NCI-H2029 (cell line): ENCODE results near the gene PTPMT1.

ENCODE experiments used
- DNase-seq: peaks from one replicate; lab custom pipeline; 2025; lab: John Stamatoyannopoulos, UW

The PTPMT1 gene

DNA sequence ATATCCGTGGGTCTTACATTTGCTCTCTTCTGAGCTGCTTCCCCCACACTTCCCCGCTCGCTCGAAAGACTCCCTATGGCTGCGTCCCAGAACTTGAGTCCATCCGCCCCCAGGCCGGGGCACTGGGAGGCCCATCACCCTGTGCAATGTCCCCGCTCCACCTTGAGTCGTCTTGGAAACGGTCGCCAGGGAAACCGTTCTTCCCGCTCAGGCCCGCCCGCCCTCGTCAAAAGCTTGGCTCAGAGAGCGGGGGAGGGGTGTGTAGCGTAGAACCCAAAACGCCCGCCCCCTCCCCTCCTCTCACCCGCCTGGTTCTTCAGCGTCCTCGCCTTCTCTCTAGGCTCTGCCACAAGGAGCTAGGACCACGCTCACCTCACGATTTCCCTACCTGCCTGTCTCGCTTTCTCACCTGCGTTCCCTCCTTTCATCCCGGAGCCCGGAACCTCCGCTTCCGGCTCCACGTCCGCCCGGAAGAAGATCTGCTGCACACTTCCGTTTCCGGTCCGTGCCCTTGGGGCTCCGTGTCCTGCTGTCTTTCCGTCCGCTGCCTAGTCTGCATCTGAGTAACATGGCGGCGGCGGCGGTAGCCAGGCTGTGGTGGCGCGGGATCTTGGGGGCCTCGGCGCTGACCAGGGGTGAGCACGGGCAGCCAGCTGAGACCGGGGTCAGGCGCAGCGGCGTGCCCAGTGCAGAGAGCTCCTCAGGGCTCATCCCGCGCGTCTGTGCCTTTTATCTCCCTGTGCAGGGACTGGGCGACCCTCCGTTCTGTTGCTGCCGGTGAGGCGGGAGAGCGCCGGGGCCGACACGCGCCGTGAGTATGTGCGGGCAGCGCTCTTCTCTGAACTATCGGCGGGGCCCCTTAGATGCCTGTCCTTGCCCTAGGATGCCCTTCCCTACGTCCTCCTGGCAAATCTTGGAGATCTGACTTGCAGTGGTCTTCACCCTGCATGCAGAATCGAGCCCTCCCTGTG is 13.4 kb downstream of the PTPMT1 start, which contains the start of the genes KBTBD4 and NDUFS3:
TSS of gene KBTBD4 (minus strand) at position 447 of the 971 bp plus-strand sequence. CDS start at position 428, 19 bp downstream.
TSS of gene NDUFS3 (plus strand) at position 551 of the 971 bp plus-strand sequence. CDS start at position 569, 18 bp downstream.
- DNase-seq = peak; percentile 81

DNA sequence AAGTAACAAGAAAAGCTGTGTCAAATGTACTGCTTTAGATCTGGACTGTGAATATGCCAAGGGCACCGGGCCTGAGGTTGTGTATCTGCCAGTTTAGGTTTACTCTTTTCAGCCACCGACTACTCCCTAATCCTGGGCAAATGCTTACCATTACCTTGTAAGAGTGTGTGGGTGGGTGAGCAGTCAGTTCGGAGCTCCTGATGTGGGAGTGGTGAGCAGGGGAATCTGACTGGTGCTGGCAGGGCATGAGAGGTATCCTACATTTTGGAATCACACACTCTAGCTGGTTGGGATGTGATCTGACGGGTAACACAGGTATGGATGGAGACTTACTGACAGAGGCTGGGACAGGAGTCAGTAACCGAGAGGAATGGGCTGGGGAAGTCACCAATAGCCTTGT is 18.4 kb downstream of the PTPMT1 start:
- no peak for DNase-seq

DNA sequence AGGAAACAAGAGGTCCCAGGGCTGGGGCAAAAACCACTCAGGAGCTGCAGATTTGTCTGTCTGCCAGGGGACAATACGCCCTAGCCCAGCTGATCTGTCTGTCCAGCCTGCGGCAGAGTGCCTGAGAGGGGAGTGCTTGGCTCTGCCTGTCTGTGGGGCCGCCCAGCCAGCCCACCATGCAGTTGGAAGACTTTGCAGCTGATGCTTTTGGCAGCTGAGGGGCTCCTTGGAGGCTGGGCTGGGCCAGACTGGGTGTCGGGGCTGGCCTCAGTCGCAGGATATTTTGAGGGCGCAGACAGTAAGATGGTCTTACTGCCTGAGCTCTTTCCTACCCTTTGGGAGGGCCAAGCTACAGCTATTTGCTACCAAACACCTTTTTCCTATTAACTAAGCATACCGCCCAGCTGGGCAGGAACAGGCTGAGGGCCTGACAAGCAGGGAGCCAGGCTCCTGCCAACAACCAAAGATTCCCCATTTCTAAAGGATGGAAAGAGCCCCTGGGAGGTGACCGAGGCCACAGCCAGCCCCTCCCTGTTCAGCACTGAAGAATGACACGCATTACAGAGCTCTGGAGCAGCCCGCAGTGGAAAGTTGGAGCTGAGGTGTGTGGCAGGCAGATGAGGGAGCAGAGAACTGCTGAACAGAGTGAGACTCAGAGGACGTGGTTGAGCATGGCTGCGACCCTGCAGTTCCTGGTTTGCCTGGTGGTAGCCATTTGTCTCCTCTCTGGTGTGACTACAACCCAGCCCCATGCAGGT is 20.9 kb downstream of the PTPMT1 start, which contains the start of gene FAM180B:
TSS of gene FAM180B (plus strand) at position 581 of the 758 bp plus-strand sequence. CDS start at position 672, 91 bp downstream.
- DNase-seq = no peak

DNA sequence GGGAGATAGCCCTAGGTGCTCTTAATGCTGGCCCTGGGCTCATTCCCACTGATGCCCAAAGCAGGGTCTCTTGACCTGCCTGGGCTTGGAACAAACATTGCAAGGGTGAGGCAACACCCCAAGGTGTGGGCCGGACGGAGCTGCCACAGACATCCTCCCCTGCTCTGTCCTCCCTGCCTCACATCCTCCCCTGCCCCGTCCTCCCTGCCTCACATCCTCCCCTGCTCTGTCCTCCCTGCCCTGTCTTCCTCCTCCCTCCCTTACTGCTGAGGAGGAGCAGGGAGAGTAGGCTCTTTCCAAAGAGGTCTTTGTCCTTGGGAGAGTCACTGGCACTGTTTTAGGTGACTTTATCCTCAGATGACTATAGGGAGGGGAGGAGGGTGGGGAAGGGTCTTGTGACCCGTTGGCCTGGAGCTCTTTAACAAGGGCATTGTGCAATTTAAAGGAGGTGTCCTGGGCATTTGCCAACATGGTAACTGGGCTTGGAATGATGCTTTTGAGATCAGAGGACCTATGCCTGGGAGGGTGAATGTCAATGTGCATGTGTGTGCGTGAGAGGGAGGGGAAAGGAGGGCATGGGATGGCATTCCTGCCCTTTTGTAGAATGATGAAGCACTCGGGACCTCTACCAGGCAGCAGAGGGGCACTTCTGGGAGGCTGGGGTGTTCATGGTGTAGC is 21.8 kb downstream of the PTPMT1 start:
- DNase-seq = no peak

DNA sequence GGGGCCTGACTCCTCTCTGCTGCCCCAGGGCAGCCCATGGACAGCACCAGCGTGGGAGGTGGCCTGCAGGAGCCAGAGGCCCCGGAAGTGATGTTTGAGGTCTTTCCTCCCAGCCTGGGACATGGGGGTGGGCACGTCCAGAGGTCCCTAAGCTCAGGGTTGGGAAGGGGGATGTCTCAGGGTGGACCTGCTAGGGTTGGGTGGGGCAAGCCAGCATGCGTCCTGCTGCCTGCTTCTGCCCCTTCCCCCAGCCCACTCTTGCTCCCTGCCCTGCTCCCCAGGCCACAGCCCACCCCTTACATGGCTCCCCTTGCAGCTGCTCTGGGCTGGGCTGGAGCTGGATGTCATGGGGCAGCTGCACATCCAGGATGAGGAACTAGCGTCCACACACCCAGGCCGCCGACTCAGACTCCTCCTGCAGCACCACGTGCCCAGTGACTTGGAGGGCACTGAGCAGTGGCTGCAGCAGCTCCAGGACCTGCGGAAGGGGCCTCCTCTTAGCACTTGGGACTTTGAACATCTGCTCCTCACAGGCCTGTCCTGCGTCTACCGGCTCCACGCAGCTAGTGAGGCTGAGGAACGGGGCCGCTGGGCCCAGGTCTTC is 22.4 kb downstream of the PTPMT1 start:
- DNase-seq = no peak

DNA sequence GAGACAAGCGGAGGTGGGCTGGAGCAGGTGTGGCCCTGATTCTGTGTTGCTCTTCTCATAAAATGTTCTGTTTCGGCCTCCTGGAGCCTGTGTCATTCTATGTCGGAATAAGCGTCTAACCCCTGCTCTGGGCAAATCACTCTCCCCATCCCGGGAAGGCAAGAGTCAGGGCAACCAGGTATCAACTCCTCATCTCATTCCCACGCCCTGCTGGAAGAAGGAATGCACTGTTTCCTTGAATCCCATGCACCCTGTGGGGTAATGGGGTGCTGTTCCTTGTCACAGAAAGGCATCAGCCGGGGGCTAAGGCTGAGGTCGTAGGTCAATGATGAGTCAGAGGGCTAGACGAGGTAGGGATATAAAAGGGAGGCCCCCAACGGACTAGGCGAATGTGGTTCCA is 23.7 kb downstream of the PTPMT1 start:
- DNase-seq = no peak

DNA sequence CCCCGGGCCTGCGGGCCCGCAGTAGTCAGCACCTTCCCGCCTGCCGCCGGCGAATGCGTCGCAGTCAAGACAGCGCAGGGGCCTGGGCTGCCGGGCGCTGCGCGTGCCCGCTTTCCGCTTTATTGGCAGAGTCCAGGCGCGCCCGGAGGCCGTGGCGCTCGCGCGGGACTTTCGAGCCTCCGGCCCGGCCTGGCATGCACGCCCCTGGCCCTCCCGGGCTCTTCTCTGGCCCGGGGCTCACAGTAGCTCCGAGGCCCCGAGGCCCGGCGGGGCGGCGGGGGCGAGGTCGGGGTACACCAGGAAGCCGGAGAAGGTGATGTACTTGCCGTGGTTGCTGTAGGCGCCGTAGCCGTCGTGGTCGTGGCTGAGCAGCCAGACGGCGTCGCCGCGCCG is 24.2 kb downstream of the PTPMT1 start:
- DNase-seq = no peak

DNA sequence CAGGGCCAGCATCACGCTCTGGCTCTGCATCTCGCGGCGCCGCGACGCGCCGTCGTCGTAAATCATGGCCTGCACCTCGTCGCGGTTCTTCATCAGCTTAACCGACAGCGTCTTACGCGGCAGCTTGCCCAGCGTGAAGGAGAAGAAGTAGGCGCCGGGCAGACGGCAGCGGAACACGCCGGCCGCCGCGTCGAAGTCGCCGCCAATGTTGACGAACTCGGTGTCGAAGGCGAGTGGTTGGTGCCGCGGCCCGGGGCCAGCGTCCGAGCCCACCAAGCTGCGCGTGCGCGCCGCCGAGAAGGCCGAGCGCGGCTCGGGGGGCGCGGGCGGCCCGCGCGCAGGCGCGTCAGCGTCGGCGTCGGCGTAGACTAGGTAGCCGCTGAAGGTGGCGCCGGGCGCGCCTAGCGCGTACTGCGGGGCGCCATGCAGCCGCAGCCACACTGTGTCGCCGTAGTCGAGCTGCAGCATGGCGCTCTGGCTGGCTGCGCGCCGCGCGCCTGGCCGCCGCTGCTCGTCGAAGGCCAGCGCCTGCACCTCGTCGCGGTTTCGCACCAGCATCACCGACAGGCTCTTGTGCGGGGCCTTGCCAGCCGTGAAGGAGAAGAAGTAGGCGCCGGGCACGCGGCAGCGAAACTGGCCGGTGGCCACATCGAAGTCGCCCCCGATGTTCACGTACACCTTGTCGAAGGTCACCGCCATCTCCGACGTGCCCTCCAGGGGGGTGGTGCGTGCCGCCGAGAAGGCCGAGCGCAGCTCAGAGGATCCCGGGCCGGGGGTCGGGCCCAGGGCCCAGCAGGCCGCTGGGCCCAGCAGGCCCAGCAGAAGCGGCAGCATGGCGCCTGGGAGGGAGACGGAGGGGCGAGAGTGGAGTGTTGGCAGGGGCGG is 24.8 kb downstream of the PTPMT1 start:
- DNase-seq = no peak

DNA sequence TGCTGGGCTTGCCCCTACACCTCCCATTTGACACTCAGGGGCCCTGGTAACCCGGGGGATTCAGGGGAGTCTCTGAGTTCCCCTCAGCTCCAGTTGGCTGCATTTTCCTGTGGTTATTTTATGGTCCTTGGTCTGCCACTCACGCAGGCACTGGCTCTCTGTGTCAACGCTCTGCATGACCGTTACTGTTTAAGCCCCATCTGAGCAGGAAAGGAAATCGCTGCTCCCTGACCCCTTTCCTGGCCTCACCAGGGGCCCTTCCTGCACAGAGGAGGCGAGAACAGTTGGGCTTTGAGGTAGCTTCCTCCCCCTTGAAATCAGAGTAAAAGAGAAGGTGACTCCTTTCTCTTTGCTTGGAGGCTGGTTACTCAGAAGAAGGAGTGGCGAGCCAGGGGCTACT is 26.4 kb downstream of the PTPMT1 start:
- no peak for DNase-seq

DNA sequence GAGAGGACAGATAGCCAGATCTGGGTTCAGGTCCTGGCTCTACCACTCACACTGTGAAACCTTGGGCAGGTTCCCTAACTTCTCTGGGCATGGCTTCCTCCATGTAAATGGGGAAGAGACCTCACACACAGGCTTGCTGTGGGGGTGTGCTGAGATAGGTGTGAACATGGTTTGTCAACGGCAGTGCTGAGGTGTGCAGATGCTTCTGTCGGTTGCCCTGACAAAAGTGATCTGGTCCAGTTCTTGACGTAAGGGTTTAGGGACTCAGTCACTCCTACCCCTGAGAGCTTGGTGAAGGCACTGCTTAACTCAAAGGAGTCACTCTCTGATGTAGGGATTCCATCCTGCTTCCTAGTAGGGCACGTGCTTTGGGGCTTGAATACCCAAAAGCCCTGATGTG is 26.9 kb downstream of the PTPMT1 start:
- DNase-seq = no peak

DNA sequence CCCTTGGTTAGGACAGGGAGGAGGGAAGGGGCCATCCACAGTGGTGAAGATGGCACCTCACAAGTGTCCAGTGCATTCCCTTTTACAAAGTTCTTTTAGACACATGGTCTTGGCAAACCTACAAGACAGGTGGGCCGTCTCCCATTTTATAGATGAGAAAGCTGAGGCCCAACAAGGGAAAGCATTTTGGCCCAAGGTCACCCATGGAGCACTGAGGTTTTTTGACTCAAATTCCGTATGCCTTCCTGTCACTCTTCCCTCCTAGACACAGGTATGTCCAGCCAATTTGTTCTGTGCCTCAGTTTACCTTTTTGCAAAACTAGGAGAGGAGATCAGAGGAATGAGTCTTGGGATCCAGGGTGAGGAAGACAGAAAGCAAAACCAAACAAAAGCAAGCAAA is 27.6 kb downstream of the PTPMT1 start:
- DNase-seq = no peak

DNA sequence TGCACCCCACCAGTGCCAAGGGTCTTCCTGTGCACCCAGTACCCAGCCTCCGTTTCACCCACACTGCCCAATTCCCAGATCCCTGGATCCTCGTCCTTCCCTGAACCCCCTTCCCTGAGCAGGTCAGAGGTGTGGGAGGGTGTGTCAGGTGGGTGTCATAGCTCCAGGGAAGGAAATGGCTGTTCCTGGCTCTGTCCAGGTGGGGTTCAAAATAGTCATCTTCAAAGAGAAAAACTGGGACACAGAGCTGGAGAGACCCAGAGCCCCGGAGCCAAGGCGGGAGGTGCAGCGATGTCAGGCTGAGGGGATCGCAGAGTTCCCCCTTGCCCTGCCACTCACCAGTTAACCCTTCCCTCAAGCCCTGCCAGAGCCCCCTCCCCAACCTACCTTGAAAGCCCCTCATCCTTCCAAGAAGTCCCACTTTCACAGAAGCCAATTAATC is 28.1 kb downstream of the PTPMT1 start:
- no peak for DNase-seq

DNA sequence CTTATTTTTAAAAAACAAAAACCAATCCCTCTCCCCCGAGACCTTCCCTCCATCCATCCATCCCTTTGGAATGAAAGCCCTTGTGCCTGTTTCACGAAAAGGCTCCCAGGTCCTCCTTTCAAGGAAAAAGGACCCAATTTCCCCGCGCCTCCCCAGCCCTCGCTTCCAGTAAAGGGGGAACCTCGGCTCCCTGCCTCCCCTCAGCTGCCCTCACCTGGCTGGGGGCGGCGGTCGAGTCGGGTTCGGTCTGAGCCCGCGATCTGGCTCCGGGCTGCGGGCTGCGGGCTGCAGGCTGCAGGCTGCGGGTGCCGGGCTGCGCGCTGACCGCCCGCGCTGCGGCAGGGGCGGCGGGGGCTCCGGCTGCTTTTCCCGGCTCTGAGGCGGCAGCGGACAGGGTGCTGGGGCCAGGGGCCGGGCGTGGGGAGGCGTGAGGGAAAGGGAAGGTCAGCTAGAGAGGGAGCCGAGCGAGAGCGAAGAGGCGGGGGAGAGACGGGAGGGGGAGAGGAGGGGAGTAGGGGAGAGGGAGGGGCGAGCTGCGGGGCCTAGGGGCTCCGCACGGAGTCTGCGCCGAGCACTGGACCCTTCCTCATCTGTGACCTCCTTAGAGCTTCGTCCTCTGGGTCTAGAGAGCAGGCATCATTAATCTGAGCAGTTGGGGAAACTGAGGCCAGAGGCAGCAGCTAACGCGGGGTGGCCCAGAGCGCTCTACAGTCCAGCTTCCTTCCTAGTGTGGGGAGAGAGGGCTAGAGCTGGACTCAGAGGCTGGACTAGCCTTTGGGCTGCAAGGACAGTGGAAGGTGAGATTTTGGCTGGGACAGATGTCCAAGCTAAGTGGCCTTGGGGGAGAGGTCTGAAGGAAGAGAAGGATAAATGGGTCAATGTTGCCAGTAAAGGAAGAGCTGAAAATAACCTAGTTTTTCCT is 28.8 kb downstream of the PTPMT1 start, which contains the start of gene C1QTNF4:
TSS of gene C1QTNF4 (minus strand) at position 478 of the 922 bp plus-strand sequence. CDS start 3,601 bp downstream, outside the sequence.
- no peak for DNase-seq

DNA sequence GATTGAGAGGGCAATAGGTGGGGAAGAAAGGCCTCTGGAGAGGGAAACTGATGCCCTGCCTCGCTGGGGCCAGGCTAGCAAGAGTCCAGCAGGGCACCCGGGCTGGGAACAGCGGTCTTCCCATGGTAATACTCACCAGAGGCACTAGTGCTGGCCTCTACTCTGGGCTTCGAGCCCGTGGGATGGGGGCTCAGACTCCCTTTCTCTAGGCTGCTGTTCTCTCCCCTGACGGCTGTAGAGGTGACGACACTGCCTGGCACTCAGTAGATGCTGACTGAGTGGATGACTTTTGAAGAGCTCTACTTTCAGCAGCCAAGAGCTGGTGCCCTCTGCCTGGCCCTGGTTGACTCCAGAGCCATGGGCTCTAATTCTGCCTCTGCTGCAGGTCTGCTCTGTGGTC is 29.6 kb downstream of the PTPMT1 start:
- no peak for DNase-seq

DNA sequence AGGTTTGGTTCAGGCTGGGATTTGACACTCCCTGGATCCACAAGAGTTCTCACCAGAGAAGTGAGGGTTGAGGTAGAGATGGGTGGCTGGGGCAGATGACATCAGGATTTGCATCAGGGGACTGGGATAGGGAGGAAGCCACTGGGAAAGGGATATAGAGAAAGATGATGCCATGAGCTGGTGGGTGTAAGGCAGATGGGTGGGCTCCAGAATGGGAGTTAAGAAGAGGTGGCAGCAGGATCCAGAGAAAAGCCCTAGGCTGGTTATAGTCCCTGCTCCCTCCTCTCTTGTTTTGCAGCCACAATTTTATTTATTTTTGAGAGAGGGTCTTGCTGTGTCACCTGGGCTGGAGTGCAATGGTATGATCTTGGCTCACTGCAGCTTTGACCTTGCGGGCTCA is 30.6 kb downstream of the PTPMT1 start:
- DNase-seq = no peak

DNA sequence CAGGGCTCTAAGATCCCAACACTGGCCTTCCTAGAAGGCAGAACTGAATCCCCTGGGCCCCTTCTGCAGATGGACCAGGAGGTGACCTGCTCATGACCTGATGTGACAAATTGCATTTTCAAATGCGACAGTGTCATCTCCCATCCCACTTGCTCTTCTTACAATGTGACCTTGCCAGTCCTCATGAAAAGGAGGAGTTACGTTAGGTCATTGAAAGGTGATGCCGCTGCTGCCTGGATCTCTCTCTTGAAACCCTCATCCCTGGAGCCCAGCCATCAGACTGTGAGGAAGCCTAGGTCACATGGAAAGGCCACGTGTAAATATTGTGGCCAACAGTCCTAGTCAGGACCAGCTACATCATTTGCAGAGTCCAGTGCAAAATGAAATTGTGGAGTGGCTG is 34.5 kb downstream of the PTPMT1 start:
- peak; percentile 88 for DNase-seq

DNA sequence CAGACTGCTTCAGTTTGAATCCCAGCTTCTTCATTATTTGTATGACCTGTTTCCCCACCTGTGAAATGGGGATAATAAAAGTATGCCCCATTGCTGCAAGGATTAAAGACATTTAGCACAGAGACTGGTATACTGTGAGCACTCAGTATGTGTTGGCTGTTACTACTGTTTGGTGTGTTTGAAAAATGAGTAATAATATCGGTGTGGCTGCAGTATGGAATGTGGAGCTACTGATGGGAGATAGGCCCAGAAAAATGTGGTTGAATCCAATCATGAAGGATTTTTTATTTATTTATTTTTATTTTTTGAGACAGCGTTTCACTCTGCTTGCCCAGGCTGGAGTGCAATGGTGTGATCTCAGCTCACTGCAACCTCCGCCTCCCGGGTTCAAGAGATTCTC is 37.9 kb downstream of the PTPMT1 start:
- DNase-seq = no peak

DNA sequence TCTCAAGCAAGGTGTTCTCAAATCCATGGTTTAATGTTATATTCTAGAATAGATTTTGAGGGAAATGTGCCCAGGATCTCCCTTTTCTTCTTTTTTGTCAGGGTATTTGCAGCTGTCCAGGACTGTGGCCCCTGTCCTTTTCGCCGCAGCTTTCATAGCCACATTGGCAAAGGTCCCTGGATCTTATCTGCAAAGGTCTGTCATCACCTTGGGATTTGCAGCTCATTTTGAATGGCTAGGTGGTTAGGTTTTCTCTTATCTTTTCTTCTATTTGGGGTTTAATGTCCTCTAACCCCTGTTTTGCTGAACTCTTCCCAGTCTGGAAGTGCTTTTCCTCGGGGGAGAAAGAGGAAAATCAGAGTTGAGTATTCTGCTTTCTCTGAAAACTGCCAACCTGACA is 40.5 kb downstream of the PTPMT1 start:
- no peak for DNase-seq

DNA sequence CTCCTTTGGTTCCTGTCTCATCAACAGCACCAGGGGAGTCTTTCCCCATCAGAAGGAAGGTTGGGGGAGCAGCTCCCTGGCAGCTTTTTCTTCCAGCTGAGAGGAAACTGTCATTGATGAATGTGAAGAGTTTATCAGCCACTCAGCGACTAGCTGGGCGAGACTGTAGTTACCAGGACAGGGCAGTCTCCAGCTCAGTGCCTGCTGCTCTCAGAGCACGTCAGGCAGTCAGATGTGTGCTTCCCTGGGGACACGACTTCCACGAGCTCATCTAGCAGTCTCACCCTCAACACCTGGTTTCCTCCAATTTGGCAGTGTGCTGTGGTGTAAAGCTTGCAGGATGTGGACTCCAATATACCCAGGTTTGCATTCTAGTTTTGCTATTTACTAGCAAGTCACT is 41.3 kb downstream of the PTPMT1 start:
- no peak for DNase-seq
